K562 (cell line): ENCODE data around the gene RASSF7. TPM values are rescaled to one million over a fixed set of nuclear protein-coding genes. Genes with fewer than 3 reads are reported as not detected.
A peak's percentile ranks its signal among the peaks of the same experiment; 100 is the strongest.

Experiments
- ATAC-seq: fragments of 200-7000 bp; cut with Tn5 transposase; 3 replicates; pipeline ENCODE4 v1.9.1; 2020; ENCODE audit warnings: moderate library complexity
- BruUV-seq: library from RNA; stranded (reverse); fragments of 400-500 nt; replicated peaks from 2 replicates; lab custom pipeline; 2021; lab: Mats Ljungman, UMichigan
- CTCF ChIA-PET: fragments of 300-600 bp; formaldehyde crosslinking; extraction: SDS; loops from one replicate; lab custom pipeline; 2021; ENCODE audit warnings: low intra/inter-chr PET ratio; lab: Yijun Ruan, JAX
- POLR2A ChIA-PET: fragments of 300-600, 350-650 bp; sonication (Branson Sonifier 250); formaldehyde crosslinking; extraction: SDS; loops from one replicate; lab custom pipeline; 2021; ENCODE audit warnings: antibody characterized with exemption, inconsistent platforms; lab: Yijun Ruan, JAX
- DNase-seq, 4 experiments: peaks; one replicate each; pipeline versions ENCODE4 v3.0.0 to v3.0.0-alpha.2; 2011 to 2018; ENCODE audit warnings: low spot score in 3 of 4, mixed read lengths in 3 of 4; ENCODE audit errors: extremely low read depth in 1 of 4
- FAIRE-seq: peaks from 2 replicates; lab custom pipeline; 2011; peaks lifted over from hg19 to GRCh38; lab: Jason Lieb, UNC
- H2AFZ ChIP-seq: 2 replicates; pipeline ENCODE4 v1.6.0; 2011; ENCODE audit warnings: low read depth, low read length, control low read depth, inconsistent platforms
- H3K27ac ChIP-seq: fragments of 200-600 bp; 3 replicates; pipeline ENCODE4 v1.8.0; 2011; ENCODE audit warnings: low read depth, mild to moderate bottlenecking, control low read depth, inconsistent platforms, low read length, moderate library complexity, mixed read lengths; ENCODE audit errors: extremely low read depth
- H3K27me3 ChIP-seq, 2 experiments: fragments of 300-600 bp in 1 of 2; 2 replicates in 1 of 2; 3 replicates in 1 of 2; pipeline versions ENCODE4 v1.6.0 to v1.8.0; 2011; ENCODE audit warnings: inconsistent platforms in 2 of 2, low read length in 2 of 2, mild to moderate bottlenecking in 1 of 2, mixed read lengths in 1 of 2, moderate library complexity in 1 of 2; ENCODE audit not compliant: control insufficient read depth in 2 of 2, insufficient read depth in 2 of 2
- H3K36me3 ChIP-seq: fragments of 300-600 bp; 3 replicates; pipeline ENCODE4 v1.8.0; 2011; ENCODE audit warnings: mild to moderate bottlenecking, low read length, inconsistent platforms; ENCODE audit not compliant: control insufficient read depth, insufficient read depth
- H3K4me1 ChIP-seq, 2 experiments: fragments of 200-600 bp in 1 of 2; replicated peaks in 1 of 2; 2 replicates in 1 of 2; 3 replicates in 1 of 2; pipeline versions ENCODE4 v1.5.1 to v1.8.0; 2011; ENCODE audit warnings: inconsistent platforms in 2 of 2, low read length in 2 of 2, mild to moderate bottlenecking in 1 of 2, mixed read lengths in 1 of 2, moderate library complexity in 1 of 2; ENCODE audit not compliant: control insufficient read depth in 2 of 2, insufficient read depth in 2 of 2
- H3K4me2 ChIP-seq: 2 replicates; pipeline ENCODE4 v1.6.1; 2011; ENCODE audit warnings: low read length, control low read depth, inconsistent platforms, mixed read lengths; ENCODE audit not compliant: insufficient read depth
- H3K4me3 ChIP-seq: fragments of 200-600 bp; sonication (generic), shearing (Covaris generic); 2 replicates; pipeline ENCODE4 v1.5.1; 2016; ENCODE audit warnings: control low read depth, inconsistent platforms
- H3K79me2 ChIP-seq: fragments of 200-600 bp; 3 replicates; pipeline ENCODE4 v1.8.0; 2011; ENCODE audit warnings: low read length, inconsistent platforms; ENCODE audit not compliant: control insufficient read depth, insufficient read depth
- H3K9ac ChIP-seq, 2 experiments: 2 replicates each; pipeline versions ENCODE4 v1.6.0 to v1.6.1; 2011; ENCODE audit warnings: low read depth in 2 of 2, low read length in 2 of 2, control low read depth in 1 of 2, inconsistent platforms in 1 of 2, mild to moderate bottlenecking in 1 of 2, mixed read lengths in 1 of 2; ENCODE audit not compliant: insufficient read depth in 1 of 2
- H3K9me1 ChIP-seq: one replicate; pipeline ENCODE4 v1.6.0; 2011; ENCODE audit warnings: inconsistent platforms, mild to moderate bottlenecking, low read length, moderate library complexity; ENCODE audit not compliant: control insufficient read depth, insufficient read depth
- H3K9me3 ChIP-seq: replicated peaks from 2 replicates; pipeline ENCODE4 v1.5.1; 2011; ENCODE audit warnings: low read depth, low read length, inconsistent platforms; ENCODE audit not compliant: control insufficient read depth, insufficient read depth
- H4K20me1 ChIP-seq: replicated peaks from 2 replicates; pipeline ENCODE4 v1.6.1; 2011; ENCODE audit warnings: low read length, inconsistent platforms, mixed read lengths; ENCODE audit not compliant: control insufficient read depth, insufficient read depth
- CCNT2 ChIP-seq: IDR thresholded peaks from 2 replicates; pipeline ENCODE4 v1.6.1; 2011; ENCODE audit warnings: borderline replicate concordance, low read depth, mild to moderate bottlenecking, moderate library complexity, mixed read lengths, low read length; ENCODE audit not compliant: insufficient read length; ENCODE audit errors: extremely low read depth
- ESRRB ChIP-seq: fragments of 250-450 bp; sonication (Bioruptor Pico); IDR thresholded peaks from 2 replicates; pipeline ENCODE4 v1.5.0; 2020; ENCODE audit warnings: mild to moderate bottlenecking, moderate library complexity, borderline replicate concordance
- HMGN3 ChIP-seq: IDR thresholded peaks from 2 replicates; pipeline ENCODE4 v1.6.1; 2011; ENCODE audit warnings: borderline replicate concordance, low read depth, mild to moderate bottlenecking, mixed read lengths, low read length; ENCODE audit not compliant: insufficient read length; ENCODE audit errors: extremely low read depth
- MAZ ChIP-seq, 2 experiments: fragments of 450-650 bp in 1 of 2; sonication (generic) in 1 of 2; formaldehyde crosslinking; IDR thresholded peaks in 1 of 2; conservative IDR thresholded peaks in 1 of 2; 2 replicates each; pipeline versions ENCODE4 v1.4.0 to v1.5.0; 2020; ENCODE audit warnings: mild to moderate bottlenecking in 1 of 2, missing genetic modification reagents in 1 of 2
- RNF2 ChIP-seq: sonication (generic); IDR thresholded peaks from 2 replicates; pipeline ENCODE4 v1.6.1; 2016
- SMARCA4 ChIP-seq: fragments of 450-650 bp; IDR thresholded peaks from 2 replicates; pipeline ENCODE4 v1.6.1; 2016
- ZNF212 ChIP-seq: fragments of 450-650 bp; formaldehyde crosslinking; IDR thresholded peaks from 2 replicates; pipeline ENCODE4 v1.4.0; 2020; ENCODE audit warnings: mild to moderate bottlenecking
- WGBS: fragments of 100-300 bp; shearing (Covaris generic); methylation state at CpG from one replicate; pipeline ENCODE4 v1.1.6; 2016; ENCODE audit warnings: low coverage, mixed read lengths; ENCODE audit not compliant: insufficient coverage; ENCODE audit errors: missing lambda C conversion rate; 5-methylcytosine and 5-hydroxymethylcytosine counted together
- in situ Hi-C: fragments of 300-500 bp; cut with MboI; formaldehyde crosslinking; loops from 4 replicates; pipeline ENCODE4 v1.15.0; 2018; ENCODE audit warnings: inconsistent platforms, mixed read lengths
- intact Hi-C: fragments of 100-400 bp; cut with micrococcal nuclease; formaldehyde crosslinking; loops from 2 replicates; pipeline ENCODE4 v1.14.2; 2022
- polyA plus RNA-seq, 8 experiments: library from polyadenylated mRNA; depleted of rRNA in 4 of 8; stranded (reverse) in 5 of 8; unstranded in 3 of 8; fragments of >200 nt; fragmentation: Nextera tagmentation in 2 of 8; fragmentation: Illumina TruSeq in 1 of 8; extraction: Ambion mirVana in 2 of 8; extraction: Trizol in 1 of 8; gene quantifications; 2 replicates each; pipeline versions ENCODE4 v1.2.1 to v1.2.3, GENCODE V29; 2011 to 2014; ENCODE audit warnings: inconsistent platforms in 1 of 8, missing spikeins in 1 of 8
- total RNA-seq, 7 experiments: library from RNA; depleted of rRNA in 6 of 7; stranded (reverse); fragments of >200 nt in 6 of 7; fragmentation: Illumina TruSeq in 2 of 7; extraction: Trizol in 2 of 7; gene quantifications; 2 replicates each; pipeline versions ENCODE4 v1.2.1 to v1.2.3, GENCODE V29; 2011 to 2021; ENCODE audit warnings: low replicate concordance in 1 of 7
- TF ChIP-seq, protein P1 (sequence below): sonication (generic); formaldehyde crosslinking; IDR thresholded peaks from 2 replicates; pipeline ENCODE4 v1.8.1; 2023; ENCODE audit warnings: mild to moderate bottlenecking, missing genetic modification reagents
- TF ChIP-seq, protein P2 (sequence below): IDR thresholded peaks from 3 replicates; pipeline ENCODE4 v1.6.1; 2011; ENCODE audit warnings: borderline replicate concordance, mild to moderate bottlenecking; ENCODE audit not compliant: insufficient read length, insufficient read depth
- TF ChIP-seq, protein P3 (sequence below): sonication (generic); formaldehyde crosslinking; IDR thresholded peaks from 2 replicates; pipeline ENCODE4 v1.8.0; 2023; ENCODE audit warnings: missing genetic modification reagents, mild to moderate bottlenecking, borderline replicate concordance

Gene RASSF7
- total and polyA plus RNA-seq, 9 of the 15 experiments (the other 6 are each of a cell fraction or from before 2014, with no cell fraction given) = 0.41 to 45.2 (median 18.6) TPM

DNA sequence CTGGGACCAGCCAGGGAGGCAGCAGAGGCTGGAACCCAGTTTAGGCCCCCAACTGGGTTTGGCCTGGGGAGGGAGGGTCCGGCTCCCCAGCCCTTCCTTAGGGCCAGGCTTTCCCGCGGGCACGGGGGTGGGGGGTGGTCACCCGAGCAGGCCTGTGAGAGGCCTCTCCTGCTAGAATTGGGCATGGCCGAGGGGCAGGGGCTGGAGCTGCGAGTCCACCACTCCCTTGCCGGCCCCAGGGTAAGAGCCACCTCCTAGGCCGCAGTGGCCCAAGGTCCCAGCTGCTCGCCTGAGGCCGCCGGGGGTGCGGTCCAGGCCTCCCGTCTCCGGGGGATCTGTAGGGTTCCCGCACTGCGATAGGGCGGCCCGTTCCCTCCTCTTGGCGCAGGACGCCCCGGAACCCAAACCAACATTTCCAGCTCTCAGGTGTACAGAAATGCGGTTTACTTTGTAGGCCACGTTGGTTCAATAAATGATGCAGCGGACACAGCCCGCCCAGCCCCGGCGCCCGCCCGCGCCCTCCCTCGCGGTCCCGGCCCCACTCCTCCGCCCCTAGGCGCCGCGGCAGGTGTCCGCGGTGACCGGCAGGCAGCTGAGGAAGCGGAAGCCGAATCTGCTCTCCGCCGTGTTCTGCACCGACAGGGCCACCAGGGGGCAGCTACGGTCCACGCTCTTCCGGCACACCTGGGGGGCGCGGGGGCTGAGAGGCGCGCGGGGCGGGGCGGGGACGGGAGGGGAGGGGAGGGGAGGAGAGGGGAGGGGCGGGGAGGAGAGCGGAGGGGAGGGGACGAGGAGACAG lies 6.1 kb upstream of the RASSF7 start:
- ChIA-PET POLR2A (interaction anchor here (0.7 to 1.8 kb wide), 4 partner anchors 36 to 255 kb away, joined by 3 to 5 read pairs (median 4); partner anchors contain the start of gene TALDO1), CTCF (interaction anchor here (1.8 kb wide), 1 partner anchor 173 kb away, joined by 12 read pairs; no protein-coding TSS in a partner anchor)
- H4K20me1 ChIP-seq = no peaks in the 10 kb centered on the region
- peak overlapping the region; percentile 72 for H2AFZ ChIP-seq
- no peaks in the 10 kb centered on the region for H3K36me3 ChIP-seq
- H3K27me3 ChIP-seq = no peaks in the 10 kb centered on the region
- in situ Hi-C loops = no loop called here
- H3K27ac ChIP-seq = peak overlapping the region; percentile 56
- peak overlapping the region; percentile 46 to 85; a peak in 3 of 4 replicates for H3K9ac ChIP-seq
- no peaks in the 10 kb centered on the region for H3K79me2 ChIP-seq
- H3K4me2 ChIP-seq = peak overlapping the region; percentile 65
- ATAC-seq (peak; percentile 81), FAIRE-seq (no peak), DNase-seq (peak; percentile 79 to 90 (median 82))
- H3K4me1 ChIP-seq = peaks cover 20 to 99% of the 10 kb centered on the region in 2 experiments
- H3K9me1 ChIP-seq = no peaks in the 10 kb centered on the region
- no TSS peak for BruUV-seq
- H3K4me3 ChIP-seq = peak overlapping the region; percentile 27
- H3K9me3 ChIP-seq = no peaks in the 10 kb centered on the region
- intact Hi-C loops = loop anchor here (5.0 to 10.0 kb wide), 3 partner anchors 60 to 173 kb away; partner anchors contain the start of genes DEAF1, IRF7 and TMEM80
- WGBS = 28% methylated on average over 11 of the region's 60 CpGs
- no peak for TF ChIP-seq CCNT2
- TF ChIP-seq, protein P1, sequence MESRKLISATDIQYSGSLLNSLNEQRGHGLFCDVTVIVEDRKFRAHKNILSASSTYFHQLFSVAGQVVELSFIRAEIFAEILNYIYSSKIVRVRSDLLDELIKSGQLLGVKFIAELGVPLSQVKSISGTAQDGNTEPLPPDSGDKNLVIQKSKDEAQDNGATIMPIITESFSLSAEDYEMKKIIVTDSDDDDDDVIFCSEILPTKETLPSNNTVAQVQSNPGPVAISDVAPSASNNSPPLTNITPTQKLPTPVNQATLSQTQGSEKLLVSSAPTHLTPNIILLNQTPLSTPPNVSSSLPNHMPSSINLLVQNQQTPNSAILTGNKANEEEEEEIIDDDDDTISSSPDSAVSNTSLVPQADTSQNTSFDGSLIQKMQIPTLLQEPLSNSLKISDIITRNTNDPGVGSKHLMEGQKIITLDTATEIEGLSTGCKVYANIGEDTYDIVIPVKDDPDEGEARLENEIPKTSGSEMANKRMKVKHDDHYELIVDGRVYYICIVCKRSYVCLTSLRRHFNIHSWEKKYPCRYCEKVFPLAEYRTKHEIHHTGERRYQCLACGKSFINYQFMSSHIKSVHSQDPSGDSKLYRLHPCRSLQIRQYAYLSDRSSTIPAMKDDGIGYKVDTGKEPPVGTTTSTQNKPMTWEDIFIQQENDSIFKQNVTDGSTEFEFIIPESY (CRISPR knock-in tag) = peak; percentile 95
- peak; percentile 53 for TF ChIP-seq HMGN3
- no peak for TF ChIP-seq SMARCA4
- TF ChIP-seq ZNF212 (CRISPR knock-in tag) = no peak
- no peak for TF ChIP-seq ESRRB (CRISPR knock-in tag)
- TF ChIP-seq RNF2 = no peak
- TF ChIP-seq, protein P2, sequence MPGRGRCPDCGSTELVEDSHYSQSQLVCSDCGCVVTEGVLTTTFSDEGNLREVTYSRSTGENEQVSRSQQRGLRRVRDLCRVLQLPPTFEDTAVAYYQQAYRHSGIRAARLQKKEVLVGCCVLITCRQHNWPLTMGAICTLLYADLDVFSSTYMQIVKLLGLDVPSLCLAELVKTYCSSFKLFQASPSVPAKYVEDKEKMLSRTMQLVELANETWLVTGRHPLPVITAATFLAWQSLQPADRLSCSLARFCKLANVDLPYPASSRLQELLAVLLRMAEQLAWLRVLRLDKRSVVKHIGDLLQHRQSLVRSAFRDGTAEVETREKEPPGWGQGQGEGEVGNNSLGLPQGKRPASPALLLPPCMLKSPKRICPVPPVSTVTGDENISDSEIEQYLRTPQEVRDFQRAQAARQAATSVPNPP = no peak
- TF ChIP-seq MAZ (CRISPR knock-in tag; conservative IDR thresholded peaks at IDR 0.05 in 1 of 2, IDR thresholded peaks at IDR 0.05 in 1 of 2) = peak in 1 of 2 experiments; percentile 91; a peak in 1 of 4 replicates
- TF ChIP-seq, protein P3, sequence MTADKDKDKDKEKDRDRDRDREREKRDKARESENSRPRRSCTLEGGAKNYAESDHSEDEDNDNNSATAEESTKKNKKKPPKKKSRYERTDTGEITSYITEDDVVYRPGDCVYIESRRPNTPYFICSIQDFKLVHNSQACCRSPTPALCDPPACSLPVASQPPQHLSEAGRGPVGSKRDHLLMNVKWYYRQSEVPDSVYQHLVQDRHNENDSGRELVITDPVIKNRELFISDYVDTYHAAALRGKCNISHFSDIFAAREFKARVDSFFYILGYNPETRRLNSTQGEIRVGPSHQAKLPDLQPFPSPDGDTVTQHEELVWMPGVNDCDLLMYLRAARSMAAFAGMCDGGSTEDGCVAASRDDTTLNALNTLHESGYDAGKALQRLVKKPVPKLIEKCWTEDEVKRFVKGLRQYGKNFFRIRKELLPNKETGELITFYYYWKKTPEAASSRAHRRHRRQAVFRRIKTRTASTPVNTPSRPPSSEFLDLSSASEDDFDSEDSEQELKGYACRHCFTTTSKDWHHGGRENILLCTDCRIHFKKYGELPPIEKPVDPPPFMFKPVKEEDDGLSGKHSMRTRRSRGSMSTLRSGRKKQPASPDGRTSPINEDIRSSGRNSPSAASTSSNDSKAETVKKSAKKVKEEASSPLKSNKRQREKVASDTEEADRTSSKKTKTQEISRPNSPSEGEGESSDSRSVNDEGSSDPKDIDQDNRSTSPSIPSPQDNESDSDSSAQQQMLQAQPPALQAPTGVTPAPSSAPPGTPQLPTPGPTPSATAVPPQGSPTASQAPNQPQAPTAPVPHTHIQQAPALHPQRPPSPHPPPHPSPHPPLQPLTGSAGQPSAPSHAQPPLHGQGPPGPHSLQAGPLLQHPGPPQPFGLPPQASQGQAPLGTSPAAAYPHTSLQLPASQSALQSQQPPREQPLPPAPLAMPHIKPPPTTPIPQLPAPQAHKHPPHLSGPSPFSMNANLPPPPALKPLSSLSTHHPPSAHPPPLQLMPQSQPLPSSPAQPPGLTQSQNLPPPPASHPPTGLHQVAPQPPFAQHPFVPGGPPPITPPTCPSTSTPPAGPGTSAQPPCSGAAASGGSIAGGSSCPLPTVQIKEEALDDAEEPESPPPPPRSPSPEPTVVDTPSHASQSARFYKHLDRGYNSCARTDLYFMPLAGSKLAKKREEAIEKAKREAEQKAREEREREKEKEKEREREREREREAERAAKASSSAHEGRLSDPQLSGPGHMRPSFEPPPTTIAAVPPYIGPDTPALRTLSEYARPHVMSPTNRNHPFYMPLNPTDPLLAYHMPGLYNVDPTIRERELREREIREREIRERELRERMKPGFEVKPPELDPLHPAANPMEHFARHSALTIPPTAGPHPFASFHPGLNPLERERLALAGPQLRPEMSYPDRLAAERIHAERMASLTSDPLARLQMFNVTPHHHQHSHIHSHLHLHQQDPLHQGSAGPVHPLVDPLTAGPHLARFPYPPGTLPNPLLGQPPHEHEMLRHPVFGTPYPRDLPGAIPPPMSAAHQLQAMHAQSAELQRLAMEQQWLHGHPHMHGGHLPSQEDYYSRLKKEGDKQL (CRISPR knock-in tag) = no peak
